GM12878 (cell line): ENCODE measurements around the gene MYH7B. TPM values are rescaled to one million over a fixed set of nuclear protein-coding genes. Genes with fewer than 3 reads are reported as not detected.
A peak's percentile ranks its signal among the peaks of the same experiment; 100 is the strongest.

Experiments
- CBFB ChIP-seq: IDR thresholded peaks from 2 replicates; pipeline ENCODE4 v1.6.1; 2016; ENCODE audit warnings: antibody characterized with exemption, low read depth
- IKZF1 ChIP-seq: fragments of 450-650 bp; conservative IDR thresholded peaks from 2 replicates; pipeline ENCODE4 v1.6.1; 2017; ENCODE audit warnings: antibody characterized with exemption, mild to moderate bottlenecking
- MTA2 ChIP-seq: fragments of 450-650 bp; IDR thresholded peaks from 2 replicates; pipeline ENCODE4 v1.6.1; 2016; ENCODE audit warnings: low read depth, mild to moderate bottlenecking, moderate library complexity
- MXI1 ChIP-seq: fragments of 150-350 bp; IDR thresholded peaks from 2 replicates; pipeline ENCODE4 v1.6.1; 2011; ENCODE audit warnings: low read depth, mild to moderate bottlenecking, inconsistent platforms, low read length, improper control_type of control experiment
- NBN ChIP-seq: fragments of 450-650 bp; IDR thresholded peaks from 2 replicates; pipeline ENCODE4 v1.6.1; 2016
- PML ChIP-seq: IDR thresholded peaks from 2 replicates; pipeline ENCODE4 v1.6.1; 2012; ENCODE audit warnings: low read length, inconsistent platforms
- SMC3 ChIP-seq: IDR thresholded peaks from 2 replicates; pipeline ENCODE4 v1.6.1; 2011; ENCODE audit warnings: low read length, improper control_type of control experiment, borderline replicate concordance
- polyA plus RNA-seq, 11 experiments: library from polyadenylated mRNA; depleted of rRNA in 4 of 11; unstranded in 6 of 11; stranded (reverse) in 5 of 11; fragments of >200 nt; fragmentation: Nextera tagmentation in 4 of 11; fragmentation: Illumina TruSeq in 1 of 11; extraction: Ambion mirVana in 4 of 11; extraction: Trizol in 1 of 11; gene quantifications; 1 replicate in 1 of 11; 2 replicates in 10 of 11; pipeline versions ENCODE4 v1.2.1 to v1.2.3, GENCODE V29; 2011 to 2016; ENCODE audit warnings: inconsistent platforms in 2 of 11, missing spikeins in 2 of 11, low read depth in 1 of 11
- total RNA-seq, 4 experiments: library from RNA; depleted of rRNA in 3 of 4; stranded (reverse); fragments of >200 nt in 3 of 4; fragmentation: Illumina TruSeq in 1 of 4; extraction: Trizol in 1 of 4; gene quantifications; 2 replicates each; pipeline versions ENCODE4 v1.2.1 to v1.2.3, GENCODE V29; 2013 to 2021
- TF ChIP-seq, protein P1 (sequence below): fragments of 450-650 bp; IDR thresholded peaks from 2 replicates; pipeline ENCODE4 v1.6.1; 2017; ENCODE audit warnings: antibody characterized with exemption, mild to moderate bottlenecking, moderate library complexity
- TF ChIP-seq, protein P2 (sequence below): fragments of 450-650 bp; IDR thresholded peaks from 2 replicates; pipeline ENCODE4 v1.6.1; 2018; ENCODE audit warnings: mild to moderate bottlenecking, low read depth, moderate library complexity; ENCODE audit not compliant: partially characterized antibody
- TF ChIP-seq, protein P3 (sequence below): fragments of 450-650 bp; IDR thresholded peaks from 2 replicates; pipeline ENCODE4 v1.6.1; 2016; ENCODE audit warnings: mild to moderate bottlenecking
- TF ChIP-seq, protein P4 (sequence below): IDR thresholded peaks from 2 replicates; pipeline ENCODE4 v1.6.1; 2012; ENCODE audit warnings: low read depth, low read length, improper control_type of control experiment
- TF ChIP-seq, protein P5 (sequence below): IDR thresholded peaks from 2 replicates; pipeline ENCODE4 v1.6.1; 2012; ENCODE audit warnings: low read depth, low read length, improper control_type of control experiment
- TF ChIP-seq, protein P6 (sequence below): IDR thresholded peaks from 2 replicates; pipeline ENCODE4 v1.6.1; 2012; ENCODE audit warnings: low read depth, low read length, improper control_type of control experiment
- TF ChIP-seq, protein P7 (sequence below): fragments of 450-650 bp; IDR thresholded peaks from 2 replicates; pipeline ENCODE4 v1.6.1; 2017; ENCODE audit warnings: mild to moderate bottlenecking, moderate library complexity

The MYH7B gene
- total and polyA plus RNA-seq, 10 of the 15 experiments (the other 5 are each of a cell fraction or from before 2014, with no cell fraction given): 0.01 to 0.40 (median 0.20) TPM; not detected in 3

DNA sequence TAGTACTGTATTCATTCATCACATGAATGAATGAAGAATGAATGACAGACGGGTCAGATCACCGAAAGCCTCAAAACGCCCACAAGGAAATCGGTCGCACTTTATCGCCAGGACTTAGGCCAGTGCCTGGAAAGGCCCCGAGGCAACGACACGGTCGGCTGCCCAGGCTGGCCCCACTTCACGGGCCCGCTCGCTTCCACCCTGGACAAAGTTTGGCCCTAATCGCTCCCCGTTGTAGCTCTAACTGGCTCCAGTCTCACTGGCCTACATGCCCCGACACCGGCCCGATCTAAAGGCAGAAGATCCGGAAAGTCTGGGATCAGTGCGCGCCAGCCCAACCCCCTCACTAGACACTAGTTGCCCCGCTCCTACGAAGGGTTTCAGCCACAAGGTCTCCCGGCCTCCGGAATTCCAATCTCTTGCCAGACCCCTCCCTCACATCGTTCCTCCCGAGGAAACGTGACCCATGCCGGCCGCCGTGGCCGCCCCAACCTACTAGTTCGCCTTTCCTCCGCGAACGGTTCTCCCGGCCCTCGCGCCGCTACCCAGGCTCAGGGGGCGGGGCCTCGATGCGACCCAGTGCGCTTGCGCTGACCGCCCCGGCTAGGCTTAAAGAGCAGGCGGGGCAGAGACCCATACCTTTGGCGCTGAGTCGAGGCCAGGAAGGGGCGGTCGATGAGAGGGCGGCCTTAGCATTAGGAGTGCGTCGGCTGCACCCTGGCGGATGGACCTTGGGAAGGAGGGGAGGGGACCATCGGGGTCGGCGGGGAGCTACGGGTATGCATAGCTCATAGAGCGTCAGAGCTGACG, at the start of gene MYH7B, which contains the start of gene GSS (continued):
- peak; percentile 88 for TF ChIP-seq IKZF1
- TF ChIP-seq, protein P1, sequence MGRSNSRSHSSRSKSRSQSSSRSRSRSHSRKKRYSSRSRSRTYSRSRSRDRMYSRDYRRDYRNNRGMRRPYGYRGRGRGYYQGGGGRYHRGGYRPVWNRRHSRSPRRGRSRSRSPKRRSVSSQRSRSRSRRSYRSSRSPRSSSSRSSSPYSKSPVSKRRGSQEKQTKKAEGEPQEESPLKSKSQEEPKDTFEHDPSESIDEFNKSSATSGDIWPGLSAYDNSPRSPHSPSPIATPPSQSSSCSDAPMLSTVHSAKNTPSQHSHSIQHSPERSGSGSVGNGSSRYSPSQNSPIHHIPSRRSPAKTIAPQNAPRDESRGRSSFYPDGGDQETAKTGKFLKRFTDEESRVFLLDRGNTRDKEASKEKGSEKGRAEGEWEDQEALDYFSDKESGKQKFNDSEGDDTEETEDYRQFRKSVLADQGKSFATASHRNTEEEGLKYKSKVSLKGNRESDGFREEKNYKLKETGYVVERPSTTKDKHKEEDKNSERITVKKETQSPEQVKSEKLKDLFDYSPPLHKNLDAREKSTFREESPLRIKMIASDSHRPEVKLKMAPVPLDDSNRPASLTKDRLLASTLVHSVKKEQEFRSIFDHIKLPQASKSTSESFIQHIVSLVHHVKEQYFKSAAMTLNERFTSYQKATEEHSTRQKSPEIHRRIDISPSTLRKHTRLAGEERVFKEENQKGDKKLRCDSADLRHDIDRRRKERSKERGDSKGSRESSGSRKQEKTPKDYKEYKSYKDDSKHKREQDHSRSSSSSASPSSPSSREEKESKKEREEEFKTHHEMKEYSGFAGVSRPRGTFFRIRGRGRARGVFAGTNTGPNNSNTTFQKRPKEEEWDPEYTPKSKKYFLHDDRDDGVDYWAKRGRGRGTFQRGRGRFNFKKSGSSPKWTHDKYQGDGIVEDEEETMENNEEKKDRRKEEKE: no peak
- TF ChIP-seq, protein P2, sequence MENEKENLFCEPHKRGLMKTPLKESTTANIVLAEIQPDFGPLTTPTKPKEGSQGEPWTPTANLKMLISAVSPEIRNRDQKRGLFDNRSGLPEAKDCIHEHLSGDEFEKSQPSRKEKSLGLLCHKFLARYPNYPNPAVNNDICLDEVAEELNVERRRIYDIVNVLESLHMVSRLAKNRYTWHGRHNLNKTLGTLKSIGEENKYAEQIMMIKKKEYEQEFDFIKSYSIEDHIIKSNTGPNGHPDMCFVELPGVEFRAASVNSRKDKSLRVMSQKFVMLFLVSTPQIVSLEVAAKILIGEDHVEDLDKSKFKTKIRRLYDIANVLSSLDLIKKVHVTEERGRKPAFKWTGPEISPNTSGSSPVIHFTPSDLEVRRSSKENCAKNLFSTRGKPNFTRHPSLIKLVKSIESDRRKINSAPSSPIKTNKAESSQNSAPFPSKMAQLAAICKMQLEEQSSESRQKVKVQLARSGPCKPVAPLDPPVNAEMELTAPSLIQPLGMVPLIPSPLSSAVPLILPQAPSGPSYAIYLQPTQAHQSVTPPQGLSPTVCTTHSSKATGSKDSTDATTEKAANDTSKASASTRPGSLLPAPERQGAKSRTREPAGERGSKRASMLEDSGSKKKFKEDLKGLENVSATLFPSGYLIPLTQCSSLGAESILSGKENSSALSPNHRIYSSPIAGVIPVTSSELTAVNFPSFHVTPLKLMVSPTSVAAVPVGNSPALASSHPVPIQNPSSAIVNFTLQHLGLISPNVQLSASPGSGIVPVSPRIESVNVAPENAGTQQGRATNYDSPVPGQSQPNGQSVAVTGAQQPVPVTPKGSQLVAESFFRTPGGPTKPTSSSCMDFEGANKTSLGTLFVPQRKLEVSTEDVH: no peak
- TF ChIP-seq, protein P3, sequence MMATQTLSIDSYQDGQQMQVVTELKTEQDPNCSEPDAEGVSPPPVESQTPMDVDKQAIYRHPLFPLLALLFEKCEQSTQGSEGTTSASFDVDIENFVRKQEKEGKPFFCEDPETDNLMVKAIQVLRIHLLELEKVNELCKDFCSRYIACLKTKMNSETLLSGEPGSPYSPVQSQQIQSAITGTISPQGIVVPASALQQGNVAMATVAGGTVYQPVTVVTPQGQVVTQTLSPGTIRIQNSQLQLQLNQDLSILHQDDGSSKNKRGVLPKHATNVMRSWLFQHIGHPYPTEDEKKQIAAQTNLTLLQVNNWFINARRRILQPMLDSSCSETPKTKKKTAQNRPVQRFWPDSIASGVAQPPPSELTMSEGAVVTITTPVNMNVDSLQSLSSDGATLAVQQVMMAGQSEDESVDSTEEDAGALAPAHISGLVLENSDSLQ: peak; percentile 87
- TF ChIP-seq, protein P4, sequence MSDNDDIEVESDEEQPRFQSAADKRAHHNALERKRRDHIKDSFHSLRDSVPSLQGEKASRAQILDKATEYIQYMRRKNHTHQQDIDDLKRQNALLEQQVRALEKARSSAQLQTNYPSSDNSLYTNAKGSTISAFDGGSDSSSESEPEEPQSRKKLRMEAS: peak; percentile 39
- TF ChIP-seq, protein P5, sequence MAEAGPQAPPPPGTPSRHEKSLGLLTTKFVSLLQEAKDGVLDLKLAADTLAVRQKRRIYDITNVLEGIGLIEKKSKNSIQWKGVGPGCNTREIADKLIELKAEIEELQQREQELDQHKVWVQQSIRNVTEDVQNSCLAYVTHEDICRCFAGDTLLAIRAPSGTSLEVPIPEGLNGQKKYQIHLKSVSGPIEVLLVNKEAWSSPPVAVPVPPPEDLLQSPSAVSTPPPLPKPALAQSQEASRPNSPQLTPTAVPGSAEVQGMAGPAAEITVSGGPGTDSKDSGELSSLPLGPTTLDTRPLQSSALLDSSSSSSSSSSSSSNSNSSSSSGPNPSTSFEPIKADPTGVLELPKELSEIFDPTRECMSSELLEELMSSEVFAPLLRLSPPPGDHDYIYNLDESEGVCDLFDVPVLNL: peak; percentile 38; the same call in 1 of the 2 replicates
- TF ChIP-seq MXI1: peak; percentile 65
- TF ChIP-seq, protein P6, sequence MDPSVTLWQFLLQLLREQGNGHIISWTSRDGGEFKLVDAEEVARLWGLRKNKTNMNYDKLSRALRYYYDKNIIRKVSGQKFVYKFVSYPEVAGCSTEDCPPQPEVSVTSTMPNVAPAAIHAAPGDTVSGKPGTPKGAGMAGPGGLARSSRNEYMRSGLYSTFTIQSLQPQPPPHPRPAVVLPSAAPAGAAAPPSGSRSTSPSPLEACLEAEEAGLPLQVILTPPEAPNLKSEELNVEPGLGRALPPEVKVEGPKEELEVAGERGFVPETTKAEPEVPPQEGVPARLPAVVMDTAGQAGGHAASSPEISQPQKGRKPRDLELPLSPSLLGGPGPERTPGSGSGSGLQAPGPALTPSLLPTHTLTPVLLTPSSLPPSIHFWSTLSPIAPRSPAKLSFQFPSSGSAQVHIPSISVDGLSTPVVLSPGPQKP: peak; percentile 28; the same call in 1 of the 2 replicates
- TF ChIP-seq CBFB: 0 out of 2 replicates have a peak, but pooled peaks have one; percentile 65
- peak; percentile 73; the same call in 1 of the 2 replicates for TF ChIP-seq PML
- TF ChIP-seq, protein P7, sequence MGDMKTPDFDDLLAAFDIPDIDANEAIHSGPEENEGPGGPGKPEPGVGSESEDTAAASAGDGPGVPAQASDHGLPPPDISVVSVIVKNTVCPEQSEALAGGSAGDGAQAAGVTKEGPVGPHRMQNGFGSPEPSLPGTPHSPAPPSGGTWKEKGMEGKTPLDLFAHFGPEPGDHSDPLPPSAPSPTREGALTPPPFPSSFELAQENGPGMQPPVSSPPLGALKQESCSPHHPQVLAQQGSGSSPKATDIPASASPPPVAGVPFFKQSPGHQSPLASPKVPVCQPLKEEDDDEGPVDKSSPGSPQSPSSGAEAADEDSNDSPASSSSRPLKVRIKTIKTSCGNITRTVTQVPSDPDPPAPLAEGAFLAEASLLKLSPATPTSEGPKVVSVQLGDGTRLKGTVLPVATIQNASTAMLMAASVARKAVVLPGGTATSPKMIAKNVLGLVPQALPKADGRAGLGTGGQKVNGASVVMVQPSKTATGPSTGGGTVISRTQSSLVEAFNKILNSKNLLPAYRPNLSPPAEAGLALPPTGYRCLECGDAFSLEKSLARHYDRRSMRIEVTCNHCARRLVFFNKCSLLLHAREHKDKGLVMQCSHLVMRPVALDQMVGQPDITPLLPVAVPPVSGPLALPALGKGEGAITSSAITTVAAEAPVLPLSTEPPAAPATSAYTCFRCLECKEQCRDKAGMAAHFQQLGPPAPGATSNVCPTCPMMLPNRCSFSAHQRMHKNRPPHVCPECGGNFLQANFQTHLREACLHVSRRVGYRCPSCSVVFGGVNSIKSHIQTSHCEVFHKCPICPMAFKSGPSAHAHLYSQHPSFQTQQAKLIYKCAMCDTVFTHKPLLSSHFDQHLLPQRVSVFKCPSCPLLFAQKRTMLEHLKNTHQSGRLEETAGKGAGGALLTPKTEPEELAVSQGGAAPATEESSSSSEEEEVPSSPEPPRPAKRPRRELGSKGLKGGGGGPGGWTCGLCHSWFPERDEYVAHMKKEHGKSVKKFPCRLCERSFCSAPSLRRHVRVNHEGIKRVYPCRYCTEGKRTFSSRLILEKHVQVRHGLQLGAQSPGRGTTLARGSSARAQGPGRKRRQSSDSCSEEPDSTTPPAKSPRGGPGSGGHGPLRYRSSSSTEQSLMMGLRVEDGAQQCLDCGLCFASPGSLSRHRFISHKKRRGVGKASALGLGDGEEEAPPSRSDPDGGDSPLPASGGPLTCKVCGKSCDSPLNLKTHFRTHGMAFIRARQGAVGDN: 0 out of 2 replicates have a peak, but pooled peaks have one; percentile 43
- TF ChIP-seq NBN: peak; percentile 92
- peak; percentile 33; the same call in 1 of the 2 replicates for TF ChIP-seq SMC3
- TF ChIP-seq MTA2: peak; percentile 30; the same call in 1 of the 2 replicates
